Nephron (organoid): Measurements from ENCODE around the gene ZNF761.
"Not testable (repeated sequence)": the region's sequence is repeated elsewhere in the genome, so short reads cannot be mapped to it uniquely, and the experiment has no call there.

Experiments
- H3K27ac Mint-ChIP-seq, 3 experiments: 2 replicates each; pipeline ENCODE4 v1.8.0; 2020; ENCODE audit warnings: mixed read lengths in 3 of 3, mild to moderate bottlenecking in 2 of 3, moderate library complexity in 1 of 3
- H3K27me3 Mint-ChIP-seq: 2 replicates; pipeline ENCODE4 v1.8.0; 2021; ENCODE audit warnings: low read depth, mild to moderate bottlenecking, moderate library complexity, mixed read lengths
- H3K36me3 Mint-ChIP-seq: 2 replicates; pipeline ENCODE4 v1.8.0; 2020; ENCODE audit warnings: low read depth, mixed read lengths
- H3K4me1 Mint-ChIP-seq: 2 replicates; pipeline ENCODE4 v1.8.0; 2020; ENCODE audit warnings: mixed read lengths
- H3K4me3 Mint-ChIP-seq, 3 experiments: 2 replicates each; pipeline ENCODE4 v1.8.0; 2020; ENCODE audit warnings: mild to moderate bottlenecking in 3 of 3, mixed read lengths in 3 of 3, moderate library complexity in 2 of 3
- H3K9me3 Mint-ChIP-seq: 2 replicates; pipeline ENCODE4 v1.8.0; 2020; ENCODE audit warnings: mixed read lengths
- CTCF ChIP-seq, 3 experiments: fragments of 200-600 bp; sonication (generic); IDR thresholded peaks; one replicate each; pipeline ENCODE4 v1.5.0; 2021; ENCODE audit warnings: antibody characterized with exemption in 3 of 3; ENCODE audit not compliant: unreplicated experiment in 3 of 3

The ZNF761 gene

GRCh38 chr19:53394522-53394973, 37.2 kb upstream of the ZNF761 start:
- peak overlapping the region; percentile 56 to 95 (median 94) for H3K27ac Mint-ChIP-seq
- peaks cover 12% of the 10 kb centered on the region for H3K36me3 Mint-ChIP-seq
- peak overlapping the region; percentile 89 to 97 (median 90) for H3K4me3 Mint-ChIP-seq
- H3K27me3 Mint-ChIP-seq, result no peaks in the 10 kb centered on the region
- no peak for TF ChIP-seq CTCF (IDR thresholded peaks at IDR 0.05; ENCODE audit: unreplicated experiment in 3 of 3)
- peaks cover 6% of the 10 kb centered on the region for H3K9me3 Mint-ChIP-seq
- H3K4me1 Mint-ChIP-seq, result peaks cover 29% of the 10 kb centered on the region

DNA sequence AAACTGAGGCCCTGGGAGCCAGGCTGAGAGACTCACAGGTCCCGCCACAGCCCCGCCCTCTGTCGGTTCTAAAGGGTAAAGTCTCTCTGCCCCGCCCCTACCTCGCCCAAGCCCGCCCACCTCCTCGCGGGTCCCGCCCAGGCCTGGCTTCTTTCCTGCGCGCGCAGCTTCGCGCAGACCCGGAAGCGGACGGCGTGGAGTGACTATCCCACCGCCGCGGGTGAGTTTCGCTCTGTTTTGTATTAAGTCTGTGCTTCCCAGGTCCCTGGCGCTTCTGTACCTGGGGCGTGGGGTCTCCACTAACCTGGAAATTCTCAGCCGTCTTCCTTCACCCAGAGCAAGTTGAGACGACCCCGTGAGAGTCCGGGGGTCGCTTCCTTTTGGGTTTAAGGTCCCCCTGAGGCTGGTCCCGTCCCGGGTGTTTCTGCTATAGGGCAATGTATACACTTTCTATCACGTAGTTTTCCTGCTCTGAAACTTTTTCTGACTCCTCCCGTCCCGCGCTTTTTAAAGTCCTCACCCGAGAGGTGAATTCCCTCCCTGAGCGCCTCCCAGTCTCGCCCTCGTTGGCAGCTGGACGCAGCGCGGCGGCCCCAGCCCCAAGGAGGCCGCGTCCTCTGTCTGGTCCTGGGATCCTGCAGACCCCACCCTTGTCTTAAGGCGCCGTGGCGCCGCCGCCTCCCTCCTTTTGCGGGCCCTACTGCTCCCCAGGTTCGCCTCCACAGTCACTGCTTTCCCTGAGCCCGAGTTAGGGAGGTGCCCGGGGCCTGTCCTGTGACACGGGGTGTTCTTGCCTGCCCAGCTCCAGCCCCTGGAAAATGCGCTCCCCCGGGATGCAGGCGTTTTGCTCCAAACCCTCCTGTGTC, 36.6 kb upstream of the ZNF761 start, which contains the start of gene ZNF765:
Gene ZNF765, plus strand, starts transcription at position 176 of the 866 bp plus-strand sequence. CDS start 2,867 bp downstream, outside the sequence.
- H3K4me1 Mint-ChIP-seq, result peaks cover 28% of the 10 kb centered on the region
- H3K9me3 Mint-ChIP-seq, result peaks cover 4% of the 10 kb centered on the region
- H3K27me3 Mint-ChIP-seq, result no peaks in the 10 kb centered on the region
- peak within 1 kb of the TSS; percentile 56 to 95 (median 94) for H3K27ac Mint-ChIP-seq
- peaks cover 17% of the 10 kb centered on the region for H3K36me3 Mint-ChIP-seq
- peak; percentile 43 to 55 (median 46) for TF ChIP-seq CTCF (IDR thresholded peaks at IDR 0.05; ENCODE audit: unreplicated experiment in 3 of 3)
- peak within 1 kb of the TSS; percentile 89 to 97 (median 90) for H3K4me3 Mint-ChIP-seq

DNA sequence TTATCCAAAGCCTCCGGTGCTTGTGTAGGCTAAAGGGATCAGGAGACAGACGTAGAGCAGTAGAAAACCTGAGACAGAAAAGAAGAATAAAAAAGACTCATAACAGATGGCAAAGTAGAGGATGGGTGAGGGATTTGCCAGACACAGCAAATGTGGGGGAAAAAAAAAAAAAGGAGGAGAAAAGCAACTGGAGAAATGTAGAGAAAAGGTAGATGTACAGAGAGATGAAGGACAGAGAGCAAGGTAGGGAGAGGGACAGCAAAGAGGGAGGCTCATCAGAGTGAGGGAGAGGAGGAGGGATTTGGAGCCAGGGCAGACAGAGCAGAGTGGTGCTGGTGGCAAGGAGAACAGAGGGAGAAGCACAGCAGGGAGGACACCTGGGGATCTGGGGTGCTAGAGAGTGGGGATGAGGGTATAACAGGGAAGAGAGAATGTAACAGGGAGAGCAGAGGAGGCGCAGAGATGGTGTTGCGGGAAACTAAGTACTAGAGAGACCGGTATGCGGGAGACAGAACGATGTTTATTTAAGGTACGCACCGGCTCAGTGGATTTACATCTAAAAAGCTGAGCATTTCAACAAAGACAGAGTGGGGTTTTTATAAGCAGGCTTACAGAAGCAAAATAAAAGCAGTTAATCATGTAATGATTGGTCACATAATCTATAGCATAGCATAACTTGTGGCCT, 35.8 kb upstream of the ZNF761 start:
- H3K36me3 Mint-ChIP-seq, result peaks cover 24% of the 10 kb centered on the region

GRCh38 chr19:53396525-53396868, 35.3 kb upstream of the ZNF761 start:
- Mint-ChIP-seq H3K4me1 (peaks cover 30% of the 10 kb centered on the region), H3K27me3 (no peaks in the 10 kb centered on the region), H3K4me3 (peak overlapping the region; percentile 89 to 97 (median 90)), H3K9me3 (peaks cover 3% of the 10 kb centered on the region), H3K27ac (peak overlapping the region in 2 of 3 experiments; percentile 56 to 95), H3K36me3 (peaks cover 30% of the 10 kb centered on the region)
- TF ChIP-seq CTCF (IDR thresholded peaks at IDR 0.05; ENCODE audit: unreplicated experiment in 3 of 3), result no peak

More for the DNA sequence above, 35.8 kb upstream of the ZNF761 start:
- not testable (repeated sequence) for H3K9me3 Mint-ChIP-seq, H3K27me3 Mint-ChIP-seq
- peaks cover 30% of the 10 kb centered on the region for H3K4me1 Mint-ChIP-seq
- peak overlapping the region; percentile 56 to 95 (median 94) for H3K27ac Mint-ChIP-seq
- H3K4me3 Mint-ChIP-seq, result peak overlapping the region; percentile 89 to 97 (median 90)

GRCh38 chr19:53397918-53398317, 33.9 kb upstream of the ZNF761 start:
- H3K27me3 Mint-ChIP-seq, H3K27ac Mint-ChIP-seq, H3K9me3 Mint-ChIP-seq: not testable (repeated sequence)
- peaks cover 30% of the 10 kb centered on the region for H3K4me1 Mint-ChIP-seq
- H3K36me3 Mint-ChIP-seq, result peaks cover 44% of the 10 kb centered on the region
- H3K4me3 Mint-ChIP-seq, result peak overlapping the region; percentile 32 to 50 (median 45)

- Mint-ChIP-seq H3K4me1 (no peaks in the 10 kb centered on the region), H3K27ac (no peak overlapping the region), H3K9me3 (peaks cover 69% of the 10 kb centered on the region)
Measured at GRCh38 chr19:53409505-53410204, 22.1 kb upstream of the ZNF761 start.

DNA sequence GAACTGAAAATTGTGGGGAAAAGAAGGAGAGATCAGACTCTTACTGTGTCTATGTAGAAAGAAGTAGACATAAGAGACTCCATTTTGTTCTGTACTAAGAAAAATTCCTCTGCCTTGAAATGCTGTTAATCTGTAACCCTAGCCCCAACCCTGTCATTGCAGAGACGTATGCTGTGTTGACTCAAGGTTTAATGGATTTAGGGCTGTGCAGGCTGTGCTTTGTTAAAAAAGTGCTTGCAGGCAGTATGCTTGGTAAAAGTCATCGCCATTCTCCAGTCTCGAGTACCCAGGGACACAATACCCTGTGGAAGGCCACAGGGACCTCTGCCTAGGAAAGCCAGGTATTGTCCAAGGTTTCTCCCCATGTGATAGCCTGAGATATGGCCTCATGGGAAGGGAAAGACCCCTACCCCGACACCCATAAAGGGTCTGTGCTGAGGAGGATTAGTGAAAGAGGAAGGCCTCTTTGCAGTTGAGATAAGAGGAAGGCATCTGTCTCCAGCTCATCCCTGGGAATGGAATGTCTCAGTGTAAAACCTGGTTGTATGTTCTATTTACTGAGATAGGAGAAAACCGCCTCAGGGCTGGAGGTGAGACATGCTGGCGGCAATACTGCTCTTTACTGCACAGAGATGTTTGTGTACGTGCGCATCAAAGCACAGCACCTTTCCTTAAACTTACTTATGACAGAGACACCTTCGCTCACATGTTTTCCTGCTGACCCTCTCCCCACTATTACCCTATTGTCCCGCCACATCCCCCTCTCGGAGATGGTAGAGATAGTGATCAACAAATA, 11.1 kb upstream of the ZNF761 start:
- not testable (repeated sequence) for H3K27me3 Mint-ChIP-seq, H3K4me1 Mint-ChIP-seq, H3K9me3 Mint-ChIP-seq, H3K4me3 Mint-ChIP-seq
- H3K36me3 Mint-ChIP-seq, result peaks cover 16% of the 10 kb centered on the region
- H3K27ac Mint-ChIP-seq, result peak overlapping the region in 2 of 3 experiments; percentile 65 to 89

More at GRCh38 chr19:53409505-53410204, 22.1 kb upstream of the ZNF761 start:
- Mint-ChIP-seq H3K27me3 (no peaks in the 10 kb centered on the region), H3K36me3 (peaks cover 89% of the 10 kb centered on the region), H3K4me3 (no peak overlapping the region)
- TF ChIP-seq CTCF (IDR thresholded peaks at IDR 0.05; ENCODE audit: unreplicated experiment in 3 of 3), result no peak
